Endothelial cell of umbilical vein (primary cell): ENCODE measurements around the gene PHPT1.

ENCODE experiments used
- CTCF ChIP-seq, 2 donors: IDR thresholded peaks; 1 replicate in 1 of 2; 2 replicates in 1 of 2; pipeline ENCODE4 v1.5.1; 2011; ENCODE audit warnings: low read length in 2 of 2, mild to moderate bottlenecking in 2 of 2, moderate library complexity in 2 of 2, control low read depth in 1 of 2, inconsistent platforms in 1 of 2, low read depth in 1 of 2; ENCODE audit not compliant: insufficient read depth in 1 of 2; ENCODE audit errors: extremely low read depth in 1 of 2
- EZH2 ChIP-seq: IDR thresholded peaks from 2 replicates; pipeline ENCODE4 v1.6.1; 2012; ENCODE audit warnings: borderline replicate concordance, low read depth, mild to moderate bottlenecking, moderate library complexity, low read length, inconsistent platforms; ENCODE audit not compliant: severe bottlenecking
- FOS ChIP-seq: IDR thresholded peaks from 2 replicates; pipeline ENCODE4 v1.6.1; 2011; ENCODE audit warnings: mild to moderate bottlenecking, low read length, moderate library complexity, borderline replicate concordance; ENCODE audit not compliant: insufficient read depth
- GATA2 ChIP-seq: IDR thresholded peaks from 2 replicates; pipeline ENCODE4 v1.7.0; 2011; ENCODE audit warnings: low read depth, mild to moderate bottlenecking, moderate library complexity, mixed read lengths, low read length; ENCODE audit not compliant: insufficient read length, insufficient read depth
- JUN ChIP-seq: IDR thresholded peaks from 2 replicates; pipeline ENCODE4 v1.6.1; 2011; ENCODE audit warnings: borderline replicate concordance, low read depth; ENCODE audit not compliant: insufficient read length, insufficient read depth
- MAX ChIP-seq: IDR thresholded peaks from 2 replicates; pipeline ENCODE4 v1.6.1; 2011; ENCODE audit not compliant: insufficient read depth, insufficient read length
- MYC ChIP-seq: IDR thresholded peaks from one replicate; pipeline ENCODE4 v1.6.1; 2011; ENCODE audit warnings: mild to moderate bottlenecking, low read depth, low read length
- POLR2A ChIP-seq: IDR thresholded peaks from 2 replicates; pipeline ENCODE4 v1.6.1; 2012; ENCODE audit warnings: low read depth, mild to moderate bottlenecking, control low read depth, low read length
- POLR2AphosphoS5 ChIP-seq: IDR thresholded peaks from 2 replicates; pipeline ENCODE4 v1.6.1; 2012; ENCODE audit warnings: low read depth, mild to moderate bottlenecking, control low read depth, low read length, moderate library complexity; ENCODE audit not compliant: insufficient read depth

- TF ChIP-seq CTCF (IDR thresholded peaks at IDR 0.05; ENCODE audit: extremely low read depth in 1 of 2, insufficient read depth in 1 of 2, low read depth in 1 of 2, low read length in 2 of 2) (no peak), POLR2A (no peak), JUN (no peak), MYC (no peak), POLR2AphosphoS5 (no peak), EZH2 (no peak), MAX (no peak), FOS (no peak), GATA2 (no peak)
Observed at GRCh38 chr9:136881691-136882108, 32.5 kb downstream of the PHPT1 start.
